Central memory CD4-positive, alpha-beta T cell (primary cell): ENCODE measurements around the gene SLC25A21.
"Not testable (repeated sequence)": the region's sequence is repeated elsewhere in the genome, so short reads cannot be mapped to it uniquely, and the experiment has no call there.

Experiments used
- DNase-seq: peaks from one replicate; pipeline ENCODE4 v3.0.0; 2022
- total RNA-seq, 3 experiments: gene quantifications; one replicate each; lab custom pipeline; 2026; lab: John Stamatoyannopoulos, UW

SLC25A21 gene
- 0 reads per million in 3 experiments for total RNA-seq

DNA sequence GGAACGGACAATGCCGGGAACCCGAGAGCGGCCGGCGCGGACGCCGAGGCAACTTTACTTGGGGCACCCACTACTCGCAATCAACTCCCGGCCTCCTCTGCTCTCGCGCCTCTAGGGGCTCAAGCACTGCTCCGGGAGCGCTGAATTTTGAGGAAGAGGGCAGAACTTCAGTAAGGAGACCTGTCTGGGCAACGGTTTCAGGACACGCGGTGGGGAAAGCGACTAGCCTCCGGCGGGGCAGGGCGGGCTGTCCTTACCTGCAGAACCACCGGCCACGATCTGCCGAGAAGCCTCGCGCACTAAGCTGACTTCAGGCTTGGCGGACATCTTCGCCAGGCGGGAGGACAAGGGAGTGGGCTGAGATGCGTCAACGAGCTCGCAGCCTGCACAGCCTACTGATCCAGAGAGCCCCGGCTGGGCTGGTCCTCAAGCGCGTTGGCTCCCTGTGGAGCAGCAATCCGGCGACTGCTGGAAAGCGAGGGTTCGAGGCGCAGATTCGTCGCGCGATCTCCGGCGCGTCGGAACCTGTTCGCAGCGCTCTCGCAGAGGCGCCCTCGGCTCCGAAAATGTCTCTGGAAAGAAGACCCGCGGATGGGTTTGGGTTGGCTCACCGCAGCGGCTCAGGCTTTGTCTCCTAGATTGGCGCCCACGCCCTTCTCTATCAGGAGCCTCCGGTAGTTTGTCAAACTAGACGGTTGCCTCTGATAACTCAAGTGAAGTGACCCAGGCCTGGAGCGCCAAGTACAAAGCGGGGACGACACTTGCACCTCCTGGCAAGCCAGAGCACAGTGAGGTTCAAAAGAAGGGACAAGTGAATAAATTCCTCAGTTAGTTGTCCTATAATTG is at the start of gene SLC25A21:
Gene SLC25A21 (minus strand): TSS at position 583 of the 846 bp plus-strand sequence.
- DNase-seq: no peak

DNA sequence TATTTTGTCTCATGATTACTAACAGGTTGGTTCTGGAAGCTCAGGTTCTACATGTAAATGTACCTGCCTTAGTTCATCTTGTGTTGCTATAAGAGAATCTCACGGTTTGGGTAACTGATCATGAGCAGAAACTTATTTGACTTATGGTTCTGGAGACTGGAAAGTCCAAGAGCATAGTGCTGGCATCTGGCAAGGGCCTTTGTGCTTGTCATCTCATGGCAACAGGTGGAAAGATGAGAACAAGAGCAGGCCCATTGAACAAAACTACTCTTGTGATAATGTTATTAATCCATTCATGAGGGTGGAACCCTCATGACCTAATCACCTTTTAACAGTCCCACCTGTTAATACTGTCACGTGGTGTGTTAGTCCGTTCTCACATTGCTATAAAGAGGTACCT is 48.7 kb upstream of the SLC25A21 start:
- no peak for DNase-seq

DNA sequence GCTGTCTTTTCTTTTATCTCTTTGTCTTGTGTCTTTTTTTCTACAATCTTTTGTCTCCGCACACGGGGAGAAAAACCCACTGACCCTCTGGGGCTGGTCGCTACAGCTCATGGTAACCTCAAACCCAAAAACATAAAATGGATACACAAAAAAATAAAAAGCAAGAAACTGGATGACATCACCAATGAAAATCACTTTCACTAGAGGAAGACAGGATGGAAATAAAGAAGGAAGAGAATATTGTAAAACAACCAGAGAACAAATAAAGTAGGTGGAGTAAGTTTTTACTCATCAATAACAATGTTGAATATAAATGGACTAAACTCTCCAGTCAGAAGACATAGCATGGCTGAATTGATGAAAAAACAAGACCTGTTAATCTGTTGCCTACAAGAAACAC is 42.9 kb upstream of the SLC25A21 start:
- no peak for DNase-seq

DNA sequence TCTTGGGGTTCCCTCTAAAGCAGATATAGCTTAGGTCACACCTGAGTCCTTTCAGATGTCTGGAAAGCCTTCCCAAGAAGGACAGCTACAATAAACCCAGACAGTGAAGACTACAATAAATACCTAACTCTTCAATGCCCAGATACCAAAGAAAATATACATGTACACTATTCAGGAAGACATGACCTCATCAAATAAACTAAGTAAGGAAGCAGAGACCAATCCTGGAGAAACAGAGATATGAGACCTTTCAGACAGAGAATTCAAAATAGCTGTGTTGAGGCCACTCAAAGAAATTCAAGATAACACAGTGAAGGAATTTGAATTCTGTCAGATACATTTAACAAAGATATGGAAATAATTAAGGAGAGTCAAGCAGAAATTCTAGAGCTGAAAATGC is 40.6 kb upstream of the SLC25A21 start:
- no peak for DNase-seq

DNA sequence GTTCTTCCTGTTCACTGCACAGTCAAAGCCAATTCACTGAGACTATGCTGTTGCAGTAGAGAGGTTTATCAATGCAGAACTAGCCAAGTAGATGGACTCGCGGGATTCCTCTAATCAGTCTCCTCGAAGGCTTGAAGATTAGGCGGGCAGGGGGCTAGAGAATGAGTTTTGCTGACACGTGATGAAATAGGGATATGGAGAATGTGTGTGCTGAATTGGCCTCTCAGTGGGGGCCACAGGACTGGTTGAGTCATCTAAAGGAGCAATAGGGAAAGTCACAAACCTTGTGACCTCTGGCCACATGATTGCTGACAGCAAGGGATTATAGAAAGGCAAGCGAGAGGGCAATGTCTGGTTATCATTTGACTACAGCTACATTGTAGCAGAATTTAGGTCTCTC is 38.0 kb upstream of the SLC25A21 start:
- no peak for DNase-seq

DNA sequence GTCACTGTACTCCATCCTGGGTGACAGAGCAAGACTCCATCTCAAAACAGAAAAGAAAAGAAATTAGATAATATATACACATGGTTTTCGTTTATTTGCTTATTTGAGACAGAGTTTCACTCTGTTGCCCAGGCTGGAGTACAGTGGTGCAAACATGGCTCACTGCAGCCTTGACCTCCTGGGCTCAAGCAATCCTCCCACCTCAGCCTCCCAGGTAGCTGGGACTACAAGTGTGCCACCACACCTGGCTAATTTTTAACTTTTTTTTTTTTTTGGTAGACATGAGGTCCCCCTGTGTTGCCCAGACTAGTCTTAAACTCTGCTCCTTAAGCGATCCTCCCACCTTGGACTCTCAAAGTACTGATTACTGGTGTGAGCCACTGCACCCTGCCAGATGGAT is 37.2 kb upstream of the SLC25A21 start:
- not testable (repeated sequence) for DNase-seq

DNA sequence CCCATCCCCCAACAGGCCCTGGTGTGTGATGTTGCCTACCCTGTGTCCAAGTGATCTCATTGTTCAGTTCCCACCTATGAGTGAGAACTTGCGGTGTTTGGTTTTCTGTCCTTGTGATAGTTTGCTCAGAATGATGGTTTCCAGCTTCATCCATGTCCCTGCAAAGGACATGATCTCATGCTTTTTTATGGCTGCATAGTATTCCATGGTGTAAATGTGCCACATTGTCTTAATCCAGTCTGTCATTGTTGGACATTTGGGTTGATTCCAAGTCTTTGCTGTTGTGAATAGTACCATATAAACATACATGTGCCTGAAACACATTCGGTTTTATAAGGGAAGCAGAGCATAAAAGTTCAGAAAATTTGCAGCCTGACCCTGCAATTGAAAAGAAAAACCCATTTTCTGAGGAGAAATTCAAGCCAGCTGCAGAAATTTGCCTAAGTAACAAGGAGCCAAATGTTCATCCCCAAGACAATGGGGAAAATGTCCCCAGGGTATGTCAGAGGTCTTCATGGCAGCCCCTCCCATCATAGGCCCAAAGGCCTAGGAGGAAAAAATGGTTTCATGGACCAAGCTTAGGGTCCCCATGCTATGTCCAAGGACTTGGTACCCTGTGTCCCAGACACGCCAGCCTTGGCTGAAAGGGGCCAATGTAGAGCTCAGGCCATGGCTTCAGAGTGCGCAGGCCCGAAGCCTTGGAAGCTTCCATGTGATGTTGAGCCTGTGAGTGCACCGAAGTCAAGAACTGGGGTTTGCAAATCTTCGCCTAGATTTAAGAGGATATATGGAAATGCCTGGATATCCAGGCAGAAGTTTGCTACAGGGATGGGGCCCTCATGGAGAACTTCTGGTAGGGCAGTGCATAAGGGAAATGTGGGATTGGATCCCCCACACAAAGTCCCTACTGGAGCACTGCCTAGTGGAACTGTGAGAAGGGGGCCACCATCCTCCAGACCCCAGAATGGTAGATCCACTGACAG is 33.5 kb upstream of the SLC25A21 start:
- DNase-seq: not testable (repeated sequence)

DNA sequence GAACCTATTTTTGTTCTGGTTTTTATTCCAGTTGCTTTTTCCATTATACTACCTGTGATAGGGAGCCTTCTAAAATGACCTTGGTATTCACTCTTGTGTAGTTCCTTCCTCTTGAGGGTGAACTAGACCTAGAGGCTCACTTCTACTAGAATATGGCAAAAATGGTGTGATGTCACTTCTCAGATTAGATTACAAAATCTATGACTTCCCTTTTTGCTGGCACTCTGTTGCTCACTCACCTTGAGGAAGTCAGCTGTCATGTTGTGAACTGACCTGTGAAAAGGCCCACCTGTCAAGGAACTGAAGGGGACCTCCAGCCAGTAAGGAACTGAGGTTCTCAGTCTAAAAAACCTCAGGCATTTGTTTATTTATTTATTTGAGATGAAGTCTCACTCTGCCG is 31.0 kb upstream of the SLC25A21 start:
- no peak for DNase-seq

DNA sequence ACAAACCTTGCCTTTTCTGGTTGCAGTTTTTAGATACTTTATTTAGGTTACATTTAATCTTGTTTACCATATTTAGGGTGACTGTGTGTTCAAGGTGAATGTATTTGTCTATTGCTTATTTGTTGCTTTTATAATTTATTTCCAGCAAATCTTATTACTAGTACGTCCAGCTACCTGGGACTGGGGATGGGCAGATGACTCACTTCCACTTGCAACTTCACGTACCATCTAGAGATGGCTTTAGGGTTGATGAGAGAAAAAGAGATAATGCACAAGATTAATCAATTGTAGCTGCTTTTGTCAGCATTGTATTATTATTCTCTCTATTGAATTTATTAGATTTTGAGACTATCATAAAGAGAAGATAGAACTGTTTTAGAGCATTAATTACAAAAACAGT is 30.4 kb upstream of the SLC25A21 start:
- DNase-seq: no peak

DNA sequence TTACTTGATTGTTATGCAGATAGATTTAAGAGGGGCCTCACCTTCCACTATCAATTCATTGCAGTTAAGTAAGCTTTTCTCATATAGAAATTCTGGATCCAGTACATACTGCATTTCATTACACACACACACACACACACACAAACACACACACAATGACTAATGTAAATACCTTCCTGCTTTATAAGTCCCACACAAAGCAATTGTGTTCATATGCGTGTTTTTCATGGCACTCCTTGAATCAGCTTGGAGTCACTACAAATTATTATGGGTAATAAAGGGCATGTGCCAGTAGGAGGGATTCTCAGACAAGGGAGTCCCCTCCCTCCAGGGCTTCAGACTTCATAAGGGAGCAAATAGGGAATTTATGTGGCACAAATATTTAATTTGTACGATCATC is 29.9 kb upstream of the SLC25A21 start:
- no peak for DNase-seq

DNA sequence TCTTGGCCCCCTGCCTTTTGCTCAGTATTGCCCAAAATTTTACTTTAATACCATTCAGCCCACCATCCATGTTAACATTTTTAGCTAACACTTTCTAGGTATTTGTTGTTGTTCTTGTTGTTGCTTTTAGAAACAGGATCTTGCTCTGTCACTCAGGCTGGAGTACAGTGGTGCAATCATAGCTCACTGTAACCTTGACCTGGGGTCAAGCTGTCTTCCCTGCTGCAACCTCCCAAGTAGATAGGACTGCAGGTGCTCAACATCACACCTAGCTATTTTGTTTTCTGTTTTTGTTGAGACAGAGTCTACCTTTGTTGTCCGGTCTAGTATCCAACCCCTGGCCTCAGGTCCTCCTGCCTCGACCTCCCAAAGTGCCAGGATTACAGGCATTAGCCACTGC is 29.3 kb upstream of the SLC25A21 start:
- no peak for DNase-seq

DNA sequence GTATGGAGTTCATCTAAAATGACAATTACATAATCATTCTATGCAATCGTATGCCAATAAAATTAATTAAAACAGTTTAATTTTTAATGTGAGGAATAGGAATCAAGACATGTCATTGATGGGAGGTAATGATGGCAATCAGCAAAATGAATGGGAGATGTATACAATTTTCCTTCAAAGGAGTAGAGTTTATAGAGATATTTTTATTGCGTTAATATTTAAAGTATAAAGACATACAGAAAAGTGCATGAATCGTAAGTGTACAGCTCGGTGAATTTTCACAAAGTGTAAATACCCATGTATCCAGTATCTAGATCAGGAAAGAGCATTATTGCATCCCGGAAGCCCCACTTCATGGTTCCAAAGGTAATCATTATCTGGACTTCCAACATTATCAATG is 26.5 kb upstream of the SLC25A21 start:
- no peak for DNase-seq

DNA sequence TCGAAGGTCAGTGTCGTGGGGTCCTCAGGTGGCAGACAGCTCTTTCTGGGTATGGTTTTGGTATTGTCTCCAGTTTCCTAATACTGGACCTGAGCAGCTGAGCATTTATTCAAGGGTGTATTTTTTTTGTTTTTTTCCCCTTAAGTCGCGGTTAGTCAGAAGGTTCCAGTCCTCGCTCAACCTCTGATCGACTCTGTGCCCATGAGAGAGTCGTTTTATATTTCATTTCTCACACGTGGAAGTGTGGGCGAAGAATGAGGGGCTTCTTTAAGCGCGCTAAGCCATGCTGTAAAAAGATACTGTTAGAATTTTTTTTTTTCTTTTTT is 25.8 kb upstream of the SLC25A21 start:
- DNase-seq: no peak

DNA sequence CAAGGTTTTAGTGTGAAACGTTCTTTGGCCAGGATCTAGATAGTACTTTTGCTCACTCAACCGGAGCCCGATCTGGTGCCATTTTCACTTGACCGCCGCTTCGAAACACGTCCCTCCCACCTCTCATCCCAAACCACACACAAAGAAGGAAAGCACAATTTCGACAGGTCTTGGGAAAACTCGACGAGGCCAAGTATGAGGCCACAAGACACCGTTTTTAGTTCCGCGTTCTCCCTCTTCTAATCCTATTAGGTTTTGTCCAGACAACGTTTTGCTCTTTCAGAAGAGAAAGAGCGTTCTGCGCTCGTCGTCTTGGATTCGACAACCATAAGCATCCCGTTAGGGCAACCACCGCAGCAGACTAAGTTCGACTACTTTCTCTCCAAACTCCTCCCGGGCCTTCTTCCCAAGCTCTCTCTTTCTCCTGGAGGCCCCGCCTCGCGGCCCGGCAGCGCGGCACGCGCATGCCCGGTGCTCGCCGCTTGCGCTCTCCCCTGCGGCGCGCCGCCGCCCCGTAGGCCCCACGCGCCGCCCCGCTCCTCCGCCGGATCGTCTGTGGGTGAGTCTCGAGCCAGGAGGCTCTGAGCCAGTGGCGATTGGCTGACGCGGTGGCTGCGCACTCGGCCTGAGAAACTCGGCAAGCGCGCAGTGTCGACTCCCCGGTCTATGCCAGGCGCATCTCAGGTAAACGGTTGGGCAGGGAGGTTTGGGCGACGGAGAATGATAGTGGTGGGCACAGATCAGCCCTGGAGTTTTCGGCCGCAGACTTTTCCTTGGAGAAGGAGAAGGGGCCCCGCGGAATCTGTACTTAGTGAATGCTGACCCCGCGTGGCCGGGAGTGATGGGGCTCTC is 25.2 kb upstream of the SLC25A21 start, which contains the start of gene MIPOL1:
Gene MIPOL1 (plus strand): TSS at position 517 of the 852 bp plus-strand sequence. CDS start 49,952 bp downstream, outside the sequence.
- DNase-seq: no peak

DNA sequence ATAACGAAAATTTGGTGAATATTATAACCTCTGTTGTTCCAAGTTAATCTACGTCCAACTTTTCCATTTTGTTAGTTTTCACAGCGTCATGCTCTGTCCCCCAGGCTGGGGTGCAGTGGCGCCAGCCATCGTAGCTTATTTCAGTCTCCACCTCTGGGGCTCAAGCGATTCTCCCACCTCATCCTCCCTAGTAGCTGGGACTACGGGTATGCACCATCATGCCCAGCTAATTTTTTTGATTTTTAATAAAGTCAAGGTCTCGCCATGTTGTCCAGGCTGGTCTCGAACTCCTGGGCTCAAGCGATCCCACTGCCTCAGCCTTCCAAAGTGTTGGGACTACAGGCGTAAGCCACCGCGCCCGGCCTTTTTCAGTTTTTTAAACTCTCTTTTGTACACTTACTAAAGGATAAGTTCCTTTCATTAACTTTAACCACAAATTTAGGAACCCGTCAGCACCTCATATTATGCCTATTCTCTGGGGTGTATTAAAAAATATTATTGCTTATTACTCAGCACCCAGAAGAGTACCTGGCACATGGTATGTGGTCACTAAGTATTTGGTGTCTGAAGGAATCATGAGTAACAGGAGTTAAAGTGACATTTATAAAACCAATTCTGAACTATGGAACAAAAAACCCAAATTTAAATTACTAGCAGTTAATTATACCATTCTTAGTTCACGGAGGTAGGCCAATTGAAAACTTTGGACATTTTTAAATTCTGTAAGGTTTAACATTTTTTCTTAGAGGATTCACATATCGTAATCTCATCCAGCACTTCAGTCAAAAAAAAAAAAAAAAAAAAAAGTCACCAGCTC is 24.4 kb upstream of the SLC25A21 start:
- no peak for DNase-seq

DNA sequence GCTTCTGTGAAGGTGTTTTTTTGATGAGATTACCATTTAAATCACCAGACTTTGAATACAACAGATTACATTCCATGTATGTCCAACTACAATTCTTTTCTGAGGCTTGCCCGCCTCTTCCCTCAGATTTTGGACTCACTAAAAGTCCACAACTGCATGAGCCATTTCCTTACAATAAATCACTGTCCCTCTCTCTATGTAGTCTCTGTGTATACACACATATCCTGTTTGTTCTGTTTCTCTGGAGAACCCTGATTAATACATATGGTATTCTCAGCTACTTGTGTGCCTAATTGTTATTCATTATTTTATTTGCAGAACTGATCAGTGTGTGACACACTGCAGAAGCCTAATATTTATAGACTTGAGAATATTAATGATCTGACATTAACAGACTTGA is 22.9 kb upstream of the SLC25A21 start:
- no peak for DNase-seq

DNA sequence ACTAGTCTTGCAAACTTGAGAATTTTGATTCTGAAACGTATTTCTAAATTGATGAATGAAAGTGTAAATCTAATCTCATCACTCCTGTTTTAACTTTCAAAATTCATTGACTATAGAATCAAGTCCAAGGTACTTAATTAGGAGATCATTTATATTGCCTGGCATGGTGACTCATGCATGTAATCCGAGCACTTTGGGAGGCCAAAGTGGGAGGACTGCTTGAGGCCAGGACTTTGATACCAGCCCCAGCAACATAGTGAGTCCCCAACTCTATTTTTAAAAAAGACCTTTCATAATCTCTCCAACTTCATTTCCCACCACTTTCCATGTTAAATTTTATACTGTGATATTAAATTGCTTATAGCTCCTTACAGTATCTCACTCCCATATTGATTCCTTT is 22.3 kb upstream of the SLC25A21 start:
- DNase-seq: no peak

DNA sequence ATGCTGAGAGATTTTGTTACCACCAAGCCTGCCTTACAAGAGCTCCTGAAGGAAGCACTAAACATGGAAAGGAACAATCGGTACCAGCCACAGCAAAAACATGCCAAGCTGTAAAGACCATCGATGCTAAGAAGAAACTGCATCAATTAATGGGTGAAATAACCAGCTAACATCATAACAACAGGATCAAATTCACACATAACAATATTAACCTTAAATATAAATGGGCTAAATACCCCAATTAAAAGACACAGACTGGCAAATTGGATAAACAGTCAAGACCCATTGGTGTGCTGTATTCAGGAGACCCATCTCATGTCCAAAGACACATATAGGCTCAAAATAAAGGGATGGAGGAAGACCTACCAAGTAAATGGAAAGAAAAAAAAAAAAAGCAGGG is 17.3 kb upstream of the SLC25A21 start:
- DNase-seq: not testable (repeated sequence)

DNA sequence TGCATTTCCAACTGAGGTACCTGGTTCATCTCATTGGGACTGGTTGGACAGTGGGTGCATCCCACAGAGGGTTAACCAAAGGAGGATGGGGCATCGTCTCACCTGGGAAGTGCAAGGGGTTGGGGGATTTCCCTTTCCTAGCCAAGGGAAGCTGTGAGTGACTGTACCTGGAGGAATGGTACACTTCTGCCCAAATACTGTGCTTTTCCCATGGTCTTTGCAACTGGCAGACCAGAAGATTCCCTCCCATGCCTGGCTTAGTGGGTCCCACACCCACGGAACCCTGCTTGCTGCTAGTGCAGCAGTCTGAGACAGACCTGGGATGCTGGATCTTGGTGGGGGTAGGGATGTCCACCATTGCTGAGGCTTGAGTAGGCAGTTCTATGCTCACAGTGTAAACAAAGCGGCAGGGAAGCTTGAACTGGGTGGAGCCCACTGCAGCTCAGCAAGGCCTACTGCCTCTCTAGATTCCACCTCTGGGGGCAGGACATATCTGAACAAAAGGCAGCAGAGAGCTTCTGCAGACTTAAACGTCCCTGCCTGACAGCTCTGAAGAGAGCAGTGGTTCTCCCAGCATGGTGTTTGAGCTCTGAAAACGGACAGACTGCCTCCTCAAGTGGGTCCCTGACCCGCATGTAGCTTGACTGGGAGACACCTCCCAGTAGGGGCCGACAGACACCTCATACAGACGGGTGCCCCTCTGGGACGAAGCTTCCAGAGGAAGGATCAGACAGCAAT is 15.6 kb upstream of the SLC25A21 start:
- not testable (repeated sequence) for DNase-seq

DNA sequence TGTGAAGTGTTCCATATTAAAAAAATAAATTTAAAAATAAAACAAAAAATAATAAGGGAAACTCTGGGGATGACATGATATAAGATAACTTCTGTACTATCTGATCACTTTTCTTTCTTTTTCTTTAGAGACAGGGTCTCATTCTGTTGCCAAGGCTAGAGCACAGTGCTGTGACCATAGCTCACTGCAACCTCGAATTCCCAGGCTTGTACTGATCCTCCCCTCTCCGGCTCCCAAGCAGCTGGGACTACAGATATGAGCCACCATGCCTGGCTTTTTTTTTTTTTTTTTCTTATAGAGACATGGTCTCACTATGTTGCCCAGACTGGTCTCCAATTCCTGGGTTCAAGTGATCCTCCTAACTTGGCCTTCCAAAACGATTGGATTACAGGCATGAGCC is 14.9 kb upstream of the SLC25A21 start:
- no peak for DNase-seq

DNA sequence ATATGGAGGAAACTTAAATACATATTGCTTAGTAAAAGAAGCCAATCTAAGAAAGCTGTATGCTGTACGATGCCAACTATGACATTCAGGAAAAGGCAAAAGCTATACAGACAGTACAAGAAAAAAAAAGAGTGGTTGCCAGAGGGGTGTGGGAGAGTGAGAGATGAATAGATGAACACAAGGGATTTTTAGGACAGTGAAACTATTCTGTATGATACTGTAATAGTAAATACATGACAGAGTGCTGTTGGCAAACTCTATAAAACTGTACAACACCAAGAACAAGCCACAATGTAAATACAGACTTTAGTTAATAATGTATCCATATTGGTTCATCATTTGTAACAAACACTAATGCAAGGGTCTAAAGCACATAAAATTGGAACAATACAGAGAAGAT is 14.5 kb upstream of the SLC25A21 start:
- no peak for DNase-seq
